ENCODE data around the gene CHID1.

- TF ChIP-seq, protein P1, sequence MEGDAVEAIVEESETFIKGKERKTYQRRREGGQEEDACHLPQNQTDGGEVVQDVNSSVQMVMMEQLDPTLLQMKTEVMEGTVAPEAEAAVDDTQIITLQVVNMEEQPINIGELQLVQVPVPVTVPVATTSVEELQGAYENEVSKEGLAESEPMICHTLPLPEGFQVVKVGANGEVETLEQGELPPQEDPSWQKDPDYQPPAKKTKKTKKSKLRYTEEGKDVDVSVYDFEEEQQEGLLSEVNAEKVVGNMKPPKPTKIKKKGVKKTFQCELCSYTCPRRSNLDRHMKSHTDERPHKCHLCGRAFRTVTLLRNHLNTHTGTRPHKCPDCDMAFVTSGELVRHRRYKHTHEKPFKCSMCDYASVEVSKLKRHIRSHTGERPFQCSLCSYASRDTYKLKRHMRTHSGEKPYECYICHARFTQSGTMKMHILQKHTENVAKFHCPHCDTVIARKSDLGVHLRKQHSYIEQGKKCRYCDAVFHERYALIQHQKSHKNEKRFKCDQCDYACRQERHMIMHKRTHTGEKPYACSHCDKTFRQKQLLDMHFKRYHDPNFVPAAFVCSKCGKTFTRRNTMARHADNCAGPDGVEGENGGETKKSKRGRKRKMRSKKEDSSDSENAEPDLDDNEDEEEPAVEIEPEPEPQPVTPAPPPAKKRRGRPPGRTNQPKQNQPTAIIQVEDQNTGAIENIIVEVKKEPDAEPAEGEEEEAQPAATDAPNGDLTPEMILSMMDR (IDR thresholded peaks at IDR 0.05), result no peak
- TF ChIP-seq POLR2AphosphoS5 (IDR thresholded peaks at IDR 0.05), result no peak
Observed at GRCh38 chr11:911890-912219, 1.2 kb upstream of the CHID1 start.

Measured in esophagus muscularis mucosa (tissue), 3 donors.